Karpas-422 (cell line): ENCODE data around the gene DNASE2B. TPM values are rescaled to one million over a fixed set of nuclear protein-coding genes. Genes with fewer than 3 reads are reported as not detected.

ENCODE experiments used
- DNase-seq: peaks from one replicate; pipeline ENCODE4 v3.0.0-alpha.2; 2015
- H2AFZ ChIP-seq: fragments of 200-600 bp; sonication (generic); 2 replicates; pipeline ENCODE4 v1.6.1; 2014; ENCODE audit warnings: antibody characterized with exemption, low read length, mixed read lengths
- H3K27ac ChIP-seq: fragments of 200-600 bp; sonication (generic); 2 replicates; pipeline ENCODE4 v1.5.1; 2014; ENCODE audit warnings: mild to moderate bottlenecking, low read length, moderate library complexity
- H3K27me3 ChIP-seq: fragments of 200-600 bp; sonication (generic); 2 replicates; pipeline ENCODE4 v1.6.1; 2014; ENCODE audit warnings: low read length, mixed read lengths
- H3K36me3 ChIP-seq: fragments of 200-600 bp; sonication (generic); 2 replicates; pipeline ENCODE4 v1.6.1; 2014; ENCODE audit warnings: low read length, mixed read lengths; ENCODE audit not compliant: insufficient read depth
- H3K4me1 ChIP-seq: fragments of 200-600 bp; sonication (generic); 2 replicates; pipeline ENCODE4 v1.6.1; 2014; ENCODE audit warnings: mild to moderate bottlenecking, low read length, mixed read lengths
- H3K4me2 ChIP-seq: fragments of 200-600 bp; sonication (generic); 2 replicates; pipeline ENCODE4 v1.6.1; 2014; ENCODE audit warnings: low read length, low read depth, mild to moderate bottlenecking; ENCODE audit not compliant: poor library complexity, severe bottlenecking
- H3K4me3 ChIP-seq: fragments of 200-600 bp; sonication (generic); 2 replicates; pipeline ENCODE4 v1.5.1; 2014; ENCODE audit warnings: mild to moderate bottlenecking, antibody characterized with exemption, low read length, mixed read lengths
- H3K79me2 ChIP-seq: fragments of 200-600 bp; sonication (generic); 2 replicates; pipeline ENCODE4 v1.6.1; 2014; ENCODE audit warnings: mild to moderate bottlenecking, low read length, mixed read lengths
- H3K9ac ChIP-seq: fragments of 200-600 bp; sonication (generic); 2 replicates; pipeline ENCODE4 v1.6.0; 2014; ENCODE audit warnings: low read length
- H3K9me2 ChIP-seq: fragments of 200-600 bp; sonication (generic), shearing (Covaris generic); replicated peaks from 2 replicates; pipeline ENCODE4 v1.6.0; 2014; ENCODE audit warnings: mild to moderate bottlenecking, low read length, moderate library complexity; ENCODE audit not compliant: insufficient read depth
- H3K9me3 ChIP-seq: fragments of 300-700, 200-600 bp; sonication (generic); 2 replicates; pipeline ENCODE4 v1.6.1; 2014; ENCODE audit warnings: low read length, mixed read lengths
- H4K20me1 ChIP-seq: fragments of 200-600 bp; sonication (generic); 2 replicates; pipeline ENCODE4 v1.6.1; 2014; ENCODE audit warnings: mild to moderate bottlenecking, antibody characterized with exemption, low read length, low read depth; ENCODE audit not compliant: insufficient read depth
- total RNA-seq: library from RNA; depleted of rRNA; stranded (reverse); fragments of >200 nt; shearing (Covaris generic); gene quantifications from 2 replicates; pipeline ENCODE4 v1.2.3, GENCODE V29; 2014; ENCODE audit warnings: low replicate concordance

The DNASE2B gene
- total RNA-seq, 1 experiment from 2014 or later: not detected

DNA sequence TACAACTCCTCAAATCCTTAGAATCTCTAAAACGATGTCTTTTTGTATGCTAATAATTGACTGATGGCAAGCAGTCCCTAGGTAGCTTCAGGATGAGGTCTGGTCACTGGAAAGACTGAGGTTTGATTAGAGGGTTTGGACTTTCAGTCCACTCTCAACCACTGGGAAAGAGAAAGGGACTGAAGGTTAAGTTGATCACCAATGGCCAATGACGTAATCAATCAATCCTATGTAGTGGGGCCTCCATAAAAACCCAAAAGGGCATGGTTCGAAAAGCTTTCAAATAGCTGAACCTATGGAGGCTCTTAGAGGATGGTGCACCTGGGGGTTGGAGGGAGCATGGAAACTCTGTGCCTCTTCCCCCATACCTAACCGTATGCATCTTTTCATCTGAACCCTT is 39.6 kb upstream of the DNASE2B start:
- no peak overlapping the region for H3K9ac ChIP-seq
- H3K9me3 ChIP-seq: no peaks in the 10 kb centered on the region
- H2AFZ ChIP-seq: no peak overlapping the region
- no peak overlapping the region for H3K27ac ChIP-seq
- no peaks in the 10 kb centered on the region for H3K36me3 ChIP-seq
- no peaks in the 10 kb centered on the region for H3K9me2 ChIP-seq
- no peaks in the 10 kb centered on the region for H4K20me1 ChIP-seq
- H3K79me2 ChIP-seq: no peaks in the 10 kb centered on the region
- no peaks in the 10 kb centered on the region for H3K27me3 ChIP-seq
- no peaks in the 10 kb centered on the region for H3K4me1 ChIP-seq
- H3K4me2 ChIP-seq: no peak overlapping the region
- no peak for DNase-seq
- H3K4me3 ChIP-seq: no peak overlapping the region

DNA sequence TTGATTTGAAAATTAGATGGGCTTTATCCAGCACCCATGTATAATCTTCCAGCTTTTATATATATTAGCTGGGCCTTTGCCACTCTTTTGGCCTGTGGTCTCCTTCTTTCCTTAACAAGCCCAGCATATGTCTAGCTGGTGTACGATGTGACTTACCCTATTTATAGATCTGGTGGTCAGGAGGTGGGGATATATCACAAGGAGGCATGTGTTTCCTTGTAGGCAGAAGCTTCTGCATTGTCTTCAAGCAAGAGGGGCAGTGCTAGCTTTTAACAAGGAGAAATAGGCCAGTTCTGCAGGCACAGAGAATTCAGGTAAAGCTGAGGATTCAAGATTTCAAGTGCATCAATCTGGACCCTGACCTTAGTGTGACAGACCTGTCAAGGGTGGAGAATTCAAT is 38.0 kb upstream of the DNASE2B start:
- Histone ChIP-seq H3K4me2 (no peak overlapping the region), H3K36me3 (no peaks in the 10 kb centered on the region)
- DNase-seq: no peak

DNA sequence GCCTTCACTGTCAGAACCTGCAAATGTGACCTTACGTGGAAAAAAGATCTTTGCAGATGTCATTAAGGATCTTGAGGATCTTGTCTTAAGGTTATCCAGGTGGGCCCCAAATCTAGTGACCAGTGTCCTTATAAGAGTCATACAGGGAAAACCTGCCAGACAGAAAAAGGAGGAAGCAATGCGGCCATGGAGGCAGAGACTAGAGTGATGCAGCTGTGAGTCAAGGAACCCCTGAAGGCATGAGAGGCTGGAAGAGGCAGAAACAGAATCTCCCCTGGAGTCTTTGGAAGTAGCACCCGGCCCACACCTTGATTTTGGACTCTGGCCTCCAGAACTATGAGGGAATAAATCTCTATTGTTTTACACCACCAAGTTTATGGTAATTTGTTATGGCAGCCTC is 36.5 kb upstream of the DNASE2B start:
- DNase-seq: no peak
- no peaks in the 10 kb centered on the region for H3K79me2 ChIP-seq
- H2AFZ ChIP-seq: no peak overlapping the region
- no peak overlapping the region for H3K9ac ChIP-seq
- no peak overlapping the region for H3K4me2 ChIP-seq
- H3K27me3 ChIP-seq: no peaks in the 10 kb centered on the region
- H3K36me3 ChIP-seq: no peaks in the 10 kb centered on the region
- no peaks in the 10 kb centered on the region for H3K4me1 ChIP-seq
- H3K9me3 ChIP-seq: no peaks in the 10 kb centered on the region
- no peaks in the 10 kb centered on the region for H3K9me2 ChIP-seq
- no peaks in the 10 kb centered on the region for H4K20me1 ChIP-seq
- H3K4me3 ChIP-seq: no peak overlapping the region
- no peak overlapping the region for H3K27ac ChIP-seq

More for the DNA sequence above, 38.0 kb upstream of the DNASE2B start:
- no peaks in the 10 kb centered on the region for H3K9me3 ChIP-seq
- H3K79me2 ChIP-seq: no peaks in the 10 kb centered on the region
- H3K4me1 ChIP-seq: no peaks in the 10 kb centered on the region
- no peaks in the 10 kb centered on the region for H4K20me1 ChIP-seq
- H3K27ac ChIP-seq: no peak overlapping the region
- no peak overlapping the region for H2AFZ ChIP-seq
- H3K27me3 ChIP-seq: no peaks in the 10 kb centered on the region
- H3K9ac ChIP-seq: no peak overlapping the region
- H3K9me2 ChIP-seq: no peaks in the 10 kb centered on the region
- H3K4me3 ChIP-seq: no peak overlapping the region

DNA sequence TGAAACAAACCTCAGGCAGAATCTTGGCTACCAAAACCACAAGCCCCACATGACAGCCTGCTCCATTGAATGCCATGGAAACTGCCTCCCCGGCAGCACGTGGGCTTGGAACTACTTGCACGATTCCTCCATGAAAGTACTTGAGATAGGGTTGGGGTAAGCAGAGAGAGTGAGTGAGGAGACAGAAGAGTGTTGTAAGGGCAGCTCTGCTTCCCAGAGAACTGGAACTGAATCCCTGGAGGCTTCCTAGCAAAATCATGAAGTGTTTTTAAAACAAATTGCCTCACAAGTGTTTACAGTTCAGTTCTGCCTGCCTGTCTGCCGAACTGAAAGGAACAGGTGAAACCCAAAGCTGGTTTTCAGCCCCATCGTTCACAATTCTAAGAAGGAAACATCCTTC is 35.3 kb upstream of the DNASE2B start:
- Histone ChIP-seq H3K79me2 (no peaks in the 10 kb centered on the region), H3K4me3 (no peak overlapping the region), H3K27ac (no peak overlapping the region), H3K4me2 (no peak overlapping the region), H2AFZ (no peak overlapping the region), H3K36me3 (no peaks in the 10 kb centered on the region), H3K4me1 (no peaks in the 10 kb centered on the region), H4K20me1 (no peaks in the 10 kb centered on the region), H3K9ac (no peak overlapping the region), H3K27me3 (no peaks in the 10 kb centered on the region), H3K9me2 (no peaks in the 10 kb centered on the region), H3K9me3 (no peaks in the 10 kb centered on the region)
- DNase-seq: no peak

DNA sequence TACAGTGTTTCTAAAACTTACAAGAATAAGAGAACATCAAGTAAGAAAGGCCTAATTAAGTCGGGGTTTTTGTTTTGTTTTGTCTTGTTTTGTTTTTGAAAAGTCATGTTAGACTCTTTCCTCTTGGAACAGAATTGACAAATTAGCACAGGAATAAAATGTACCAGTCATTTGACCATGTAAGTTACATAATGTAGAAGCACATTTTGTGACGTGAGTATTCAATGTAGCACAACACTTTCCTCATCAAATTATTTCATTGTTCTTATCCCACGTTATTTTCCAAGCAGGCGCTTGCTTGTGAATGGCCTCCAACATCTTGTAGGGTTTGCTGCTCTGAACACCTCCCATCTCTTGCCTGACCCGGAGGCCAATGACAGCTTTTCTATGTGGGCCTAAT is 34.7 kb upstream of the DNASE2B start:
- Histone ChIP-seq H3K36me3 (no peaks in the 10 kb centered on the region), H3K9me3 (no peaks in the 10 kb centered on the region), H3K79me2 (no peaks in the 10 kb centered on the region), H2AFZ (no peak overlapping the region), H3K9ac (no peak overlapping the region), H4K20me1 (no peaks in the 10 kb centered on the region), H3K4me3 (no peak overlapping the region), H3K9me2 (no peaks in the 10 kb centered on the region), H3K27me3 (no peaks in the 10 kb centered on the region), H3K4me2 (no peak overlapping the region), H3K4me1 (no peaks in the 10 kb centered on the region), H3K27ac (no peak overlapping the region)
- DNase-seq: no peak

DNA sequence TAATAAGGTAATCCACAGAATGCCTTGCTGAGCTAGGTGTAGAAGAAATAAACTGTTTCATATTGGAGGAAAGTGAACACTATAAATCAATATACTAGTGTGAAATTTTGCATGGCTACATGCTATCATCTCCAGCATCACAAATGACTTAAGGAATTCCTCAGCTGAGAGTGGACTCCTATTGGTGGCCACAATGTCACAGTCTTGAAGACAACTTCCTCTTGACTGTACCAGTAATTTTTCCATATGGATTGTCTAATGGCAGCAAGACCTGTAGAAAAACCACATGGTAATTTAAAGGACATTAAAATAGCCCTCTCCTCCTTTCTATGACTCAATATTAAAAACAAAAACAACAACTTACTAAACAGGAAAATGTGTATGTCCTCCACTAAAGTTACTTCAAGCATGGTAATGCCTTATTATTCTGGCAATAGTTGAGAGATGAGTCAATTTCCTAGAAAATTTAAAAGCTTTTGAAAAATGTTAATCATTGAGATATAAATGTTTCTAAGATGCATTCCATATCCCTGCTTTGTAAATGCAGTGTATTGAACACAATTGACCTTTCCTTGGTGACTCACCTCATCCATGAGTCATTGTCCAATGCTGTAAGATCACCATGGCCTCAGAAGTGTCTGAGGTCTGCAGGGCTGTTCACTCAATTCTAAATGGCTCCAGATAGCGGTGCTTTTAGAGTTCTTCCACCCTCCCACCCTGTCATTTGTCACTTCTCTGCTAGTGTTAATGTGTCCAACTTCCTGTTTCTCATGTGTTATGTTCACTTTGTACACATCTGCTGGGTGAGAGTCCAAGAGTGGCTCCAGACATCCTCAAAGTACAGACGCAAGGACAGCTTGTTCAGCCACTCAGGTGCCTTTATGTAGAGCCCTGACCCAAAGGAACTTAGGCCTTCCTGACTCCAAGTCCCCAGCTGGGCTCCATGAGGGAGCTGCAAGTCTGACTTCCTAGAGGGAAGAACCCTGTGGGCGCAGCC is 32.8 kb upstream of the DNASE2B start:
- H3K4me3 ChIP-seq: no peak overlapping the region
- H3K9me2 ChIP-seq: no peaks in the 10 kb centered on the region
- DNase-seq: no peak
- no peaks in the 10 kb centered on the region for H3K27me3 ChIP-seq
- H3K4me1 ChIP-seq: no peaks in the 10 kb centered on the region
- H3K9ac ChIP-seq: no peak overlapping the region
- H2AFZ ChIP-seq: no peak overlapping the region
- no peak overlapping the region for H3K27ac ChIP-seq
- no peaks in the 10 kb centered on the region for H4K20me1 ChIP-seq
- H3K4me2 ChIP-seq: no peak overlapping the region
- H3K9me3 ChIP-seq: no peaks in the 10 kb centered on the region
- H3K36me3 ChIP-seq: no peaks in the 10 kb centered on the region
- no peaks in the 10 kb centered on the region for H3K79me2 ChIP-seq

DNA sequence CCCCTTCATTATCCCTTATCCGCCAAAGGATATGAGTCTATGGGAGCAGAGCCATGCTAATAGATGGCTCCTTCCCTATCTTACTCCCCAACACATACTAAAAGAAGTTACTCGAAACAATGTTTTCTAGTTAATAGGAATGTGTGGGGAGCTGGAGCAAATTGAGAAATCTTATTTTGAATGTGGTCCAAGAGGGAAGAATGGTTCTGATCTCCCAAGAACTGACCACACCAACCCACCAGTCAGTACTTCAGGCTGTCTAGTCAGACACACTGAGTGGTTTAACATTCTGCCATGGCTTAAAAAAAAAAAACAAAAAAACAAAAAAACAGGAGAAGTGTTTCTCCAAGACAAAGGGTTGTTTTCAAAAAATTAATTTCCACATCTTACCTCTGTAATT is 31.5 kb upstream of the DNASE2B start:
- H3K36me3 ChIP-seq: no peaks in the 10 kb centered on the region
- no peak overlapping the region for H3K27ac ChIP-seq
- no peaks in the 10 kb centered on the region for H3K4me1 ChIP-seq
- no peak overlapping the region for H3K4me3 ChIP-seq
- H2AFZ ChIP-seq: no peak overlapping the region
- H4K20me1 ChIP-seq: no peaks in the 10 kb centered on the region
- H3K27me3 ChIP-seq: no peaks in the 10 kb centered on the region
- DNase-seq: no peak
- H3K9ac ChIP-seq: no peak overlapping the region
- no peaks in the 10 kb centered on the region for H3K9me3 ChIP-seq
- H3K4me2 ChIP-seq: no peak overlapping the region
- no peaks in the 10 kb centered on the region for H3K79me2 ChIP-seq
- no peaks in the 10 kb centered on the region for H3K9me2 ChIP-seq

DNA sequence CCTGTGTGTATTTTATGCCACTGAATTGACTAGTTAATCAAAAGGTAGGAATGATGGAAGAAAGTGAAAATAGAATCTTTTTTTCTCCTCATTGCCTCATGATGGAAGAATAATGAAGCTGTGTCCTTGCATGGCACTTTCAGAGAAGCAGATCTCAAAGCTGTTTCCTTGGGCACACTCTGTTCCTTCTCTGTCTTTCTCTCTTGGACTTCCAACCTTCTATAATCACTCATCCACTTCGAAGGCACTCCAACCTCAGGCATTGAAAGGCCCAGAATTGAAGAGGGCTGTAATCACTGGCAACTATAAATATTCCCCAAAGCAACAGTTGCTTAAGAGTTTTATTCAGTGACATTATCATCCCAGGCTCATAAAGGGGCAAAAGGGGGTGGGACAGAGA is 31.1 kb upstream of the DNASE2B start:
- no peak overlapping the region for H3K27ac ChIP-seq
- no peak overlapping the region for H3K4me3 ChIP-seq
- no peak overlapping the region for H3K4me2 ChIP-seq
- H3K27me3 ChIP-seq: no peaks in the 10 kb centered on the region
- H3K9me3 ChIP-seq: no peaks in the 10 kb centered on the region
- H2AFZ ChIP-seq: no peak overlapping the region
- H3K4me1 ChIP-seq: no peaks in the 10 kb centered on the region
- no peak overlapping the region for H3K9ac ChIP-seq
- H3K36me3 ChIP-seq: no peaks in the 10 kb centered on the region
- no peaks in the 10 kb centered on the region for H3K9me2 ChIP-seq
- no peaks in the 10 kb centered on the region for H3K79me2 ChIP-seq
- H4K20me1 ChIP-seq: no peaks in the 10 kb centered on the region
- no peak for DNase-seq
